PFSK-1 (cell line): ENCODE measurements around the gene TBC1D21.

Experiments
- FOXP2 ChIP-seq: optimal IDR thresholded peaks from 2 replicates; pipeline ENCODE3; 2011; ENCODE audit warnings: borderline replicate concordance, control low read depth, inconsistent platforms; ENCODE audit not compliant: insufficient read depth; ENCODE audit errors: extremely low read length, extremely low read depth
- POLR2AphosphoS5 ChIP-seq: IDR thresholded peaks from 2 replicates; pipeline ENCODE4 v1.6.1; 2012; ENCODE audit warnings: low read depth, mild to moderate bottlenecking, control low read depth, low read length, moderate library complexity
- SIN3A ChIP-seq: IDR thresholded peaks from 2 replicates; pipeline ENCODE4 v1.6.1; 2012; ENCODE audit warnings: mild to moderate bottlenecking, low read length, moderate library complexity, borderline replicate concordance; ENCODE audit not compliant: insufficient read depth
- TAF1 ChIP-seq: IDR thresholded peaks from 2 replicates; pipeline ENCODE4 v1.6.1; 2012; ENCODE audit warnings: low read length, control low read depth, borderline replicate concordance; ENCODE audit not compliant: insufficient read depth
- TF ChIP-seq, protein P1 (sequence below), 2 experiments: IDR thresholded peaks; 2 replicates each; pipeline versions ENCODE4 v1.6.1 to v1.8.0; 2011 to 2012; ENCODE audit warnings: low read depth in 2 of 2, low read length in 2 of 2, control low read depth in 1 of 2, inconsistent platforms in 1 of 2, mild to moderate bottlenecking in 1 of 2, moderate library complexity in 1 of 2; ENCODE audit not compliant: insufficient read depth in 1 of 2

TBC1D21 gene

DNA sequence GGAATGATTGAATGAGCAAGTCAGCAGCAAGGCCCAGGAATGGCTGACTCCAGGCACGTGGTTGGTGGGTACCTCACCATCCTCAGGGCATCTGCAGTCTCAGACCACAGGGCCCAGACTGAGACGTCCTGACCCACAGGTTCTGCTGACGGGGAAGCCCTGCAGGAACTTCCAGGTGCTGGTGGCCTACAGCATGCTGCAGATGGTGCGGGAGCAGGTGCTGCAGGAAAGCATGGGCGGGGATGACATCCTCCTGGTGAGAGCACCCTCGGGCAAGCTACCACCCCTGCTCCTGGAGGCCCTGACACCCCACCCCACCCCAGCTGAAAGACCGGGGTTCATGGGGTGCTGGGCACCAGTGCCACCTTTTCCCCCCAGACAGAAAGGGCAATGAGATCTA is 14.1 kb downstream of the TBC1D21 start:
- no peak for TF ChIP-seq POLR2AphosphoS5
- TF ChIP-seq SIN3A, result no peak

DNA sequence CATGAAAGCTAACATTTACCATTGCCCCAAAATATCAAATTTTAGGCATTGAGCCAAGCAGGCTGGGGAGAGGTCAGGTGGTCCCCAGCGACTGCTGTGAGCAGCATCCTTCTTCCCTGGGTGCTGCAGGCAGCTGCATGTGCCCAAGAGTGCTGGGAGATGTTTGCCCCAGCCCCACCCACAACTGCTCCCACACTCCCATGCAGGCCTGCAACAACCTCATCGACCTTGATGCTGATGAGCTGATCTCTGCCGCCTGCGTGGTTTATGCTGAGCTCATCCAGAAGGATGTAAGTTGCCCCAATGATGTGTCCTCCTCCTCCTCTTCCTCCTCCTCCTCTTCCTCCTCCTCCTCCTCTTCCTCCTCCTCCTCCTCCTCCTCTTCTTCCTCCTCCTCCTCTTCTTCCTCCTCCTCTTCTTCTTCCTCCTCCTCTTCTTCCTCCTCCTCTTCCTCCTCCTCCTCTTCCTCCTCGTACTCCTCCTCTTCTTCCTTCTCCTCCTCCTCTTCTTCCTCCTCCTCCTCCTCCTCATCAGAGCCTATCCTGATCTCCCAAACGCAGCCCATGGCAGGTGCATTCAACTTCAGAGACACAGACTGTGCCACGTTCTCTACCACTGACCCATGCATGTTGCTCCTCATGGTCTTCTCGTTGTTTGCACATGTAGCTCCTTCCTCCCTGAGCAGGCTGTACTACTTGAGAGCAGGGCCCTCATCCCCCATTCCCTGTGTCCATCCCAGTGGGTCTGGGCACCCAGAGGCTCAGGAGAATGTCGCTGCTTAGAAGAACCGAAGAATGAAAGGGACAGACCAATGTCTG is 15.1 kb downstream of the TBC1D21 start:
- TF ChIP-seq, protein P1, sequence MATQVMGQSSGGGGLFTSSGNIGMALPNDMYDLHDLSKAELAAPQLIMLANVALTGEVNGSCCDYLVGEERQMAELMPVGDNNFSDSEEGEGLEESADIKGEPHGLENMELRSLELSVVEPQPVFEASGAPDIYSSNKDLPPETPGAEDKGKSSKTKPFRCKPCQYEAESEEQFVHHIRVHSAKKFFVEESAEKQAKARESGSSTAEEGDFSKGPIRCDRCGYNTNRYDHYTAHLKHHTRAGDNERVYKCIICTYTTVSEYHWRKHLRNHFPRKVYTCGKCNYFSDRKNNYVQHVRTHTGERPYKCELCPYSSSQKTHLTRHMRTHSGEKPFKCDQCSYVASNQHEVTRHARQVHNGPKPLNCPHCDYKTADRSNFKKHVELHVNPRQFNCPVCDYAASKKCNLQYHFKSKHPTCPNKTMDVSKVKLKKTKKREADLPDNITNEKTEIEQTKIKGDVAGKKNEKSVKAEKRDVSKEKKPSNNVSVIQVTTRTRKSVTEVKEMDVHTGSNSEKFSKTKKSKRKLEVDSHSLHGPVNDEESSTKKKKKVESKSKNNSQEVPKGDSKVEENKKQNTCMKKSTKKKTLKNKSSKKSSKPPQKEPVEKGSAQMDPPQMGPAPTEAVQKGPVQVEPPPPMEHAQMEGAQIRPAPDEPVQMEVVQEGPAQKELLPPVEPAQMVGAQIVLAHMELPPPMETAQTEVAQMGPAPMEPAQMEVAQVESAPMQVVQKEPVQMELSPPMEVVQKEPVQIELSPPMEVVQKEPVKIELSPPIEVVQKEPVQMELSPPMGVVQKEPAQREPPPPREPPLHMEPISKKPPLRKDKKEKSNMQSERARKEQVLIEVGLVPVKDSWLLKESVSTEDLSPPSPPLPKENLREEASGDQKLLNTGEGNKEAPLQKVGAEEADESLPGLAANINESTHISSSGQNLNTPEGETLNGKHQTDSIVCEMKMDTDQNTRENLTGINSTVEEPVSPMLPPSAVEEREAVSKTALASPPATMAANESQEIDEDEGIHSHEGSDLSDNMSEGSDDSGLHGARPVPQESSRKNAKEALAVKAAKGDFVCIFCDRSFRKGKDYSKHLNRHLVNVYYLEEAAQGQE (IDR thresholded peaks at IDR 0.05; ENCODE audit: insufficient read depth in 1 of 2, low read depth in 2 of 2, low read length in 2 of 2), result no peak
- TF ChIP-seq SIN3A (no peak), TAF1 (no peak), FOXP2 (no peak), POLR2AphosphoS5 (no peak)

DNA sequence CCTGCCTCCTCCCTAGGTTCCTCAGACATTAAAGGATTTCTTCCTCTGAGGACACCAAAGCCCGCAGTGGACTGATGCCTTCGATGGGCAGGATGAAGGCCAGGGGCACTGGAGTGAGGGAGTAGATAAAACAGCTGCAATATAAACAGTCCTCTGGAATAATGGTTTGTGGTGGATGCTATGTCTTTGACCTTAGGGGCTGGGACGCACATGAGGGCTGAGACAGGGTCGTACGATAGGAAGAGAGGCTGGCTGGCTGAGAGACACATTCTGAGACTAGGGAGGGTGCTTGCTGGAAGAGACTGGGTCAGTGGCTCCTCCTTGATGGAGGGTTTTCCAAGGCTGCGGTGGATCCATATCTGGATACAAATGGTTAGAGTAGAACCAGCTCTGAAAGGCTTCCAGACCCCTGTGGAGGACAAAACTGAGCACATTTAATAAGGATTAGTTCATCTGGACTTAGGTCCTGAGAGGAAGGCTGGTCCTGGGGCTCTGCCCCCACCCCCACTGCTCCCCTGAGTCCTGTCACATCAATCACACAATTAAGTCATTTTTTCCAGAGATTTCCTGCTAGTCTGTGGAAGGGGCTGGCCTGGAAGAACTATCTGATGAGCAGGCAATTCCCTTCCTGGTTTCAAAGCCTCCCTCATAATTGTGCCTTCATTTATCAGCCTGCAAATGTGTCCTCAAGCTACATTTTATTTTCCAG is 15.8 kb downstream of the TBC1D21 start:
- no peak for TF ChIP-seq POLR2AphosphoS5
- TF ChIP-seq, protein P1 (IDR thresholded peaks at IDR 0.05; ENCODE audit: insufficient read depth in 1 of 2, low read depth in 2 of 2, low read length in 2 of 2), result no peak
- no peak for TF ChIP-seq SIN3A
- no peak for TF ChIP-seq FOXP2

DNA sequence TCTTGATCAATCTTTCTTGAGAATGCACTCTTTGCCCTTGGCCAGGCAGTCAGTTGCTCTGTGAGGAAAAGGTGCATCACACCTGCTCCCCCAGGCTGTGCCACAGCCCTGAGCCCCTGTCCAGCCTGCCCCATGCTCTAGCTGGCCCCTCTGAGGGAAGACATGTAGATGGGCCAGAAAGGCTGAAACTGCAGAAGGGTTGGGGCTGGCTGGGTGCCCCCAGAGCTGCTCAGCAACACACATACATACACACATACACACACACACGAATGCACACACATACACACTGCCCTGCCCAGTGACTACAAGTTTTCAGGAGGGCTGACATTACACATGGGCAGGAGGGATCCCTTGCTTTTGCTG is 16.4 kb downstream of the TBC1D21 start:
- no peak for TF ChIP-seq SIN3A
- TF ChIP-seq TAF1, result no peak
- TF ChIP-seq, protein P1 (IDR thresholded peaks at IDR 0.05; ENCODE audit: insufficient read depth in 1 of 2, low read depth in 2 of 2, low read length in 2 of 2), result no peak

DNA sequence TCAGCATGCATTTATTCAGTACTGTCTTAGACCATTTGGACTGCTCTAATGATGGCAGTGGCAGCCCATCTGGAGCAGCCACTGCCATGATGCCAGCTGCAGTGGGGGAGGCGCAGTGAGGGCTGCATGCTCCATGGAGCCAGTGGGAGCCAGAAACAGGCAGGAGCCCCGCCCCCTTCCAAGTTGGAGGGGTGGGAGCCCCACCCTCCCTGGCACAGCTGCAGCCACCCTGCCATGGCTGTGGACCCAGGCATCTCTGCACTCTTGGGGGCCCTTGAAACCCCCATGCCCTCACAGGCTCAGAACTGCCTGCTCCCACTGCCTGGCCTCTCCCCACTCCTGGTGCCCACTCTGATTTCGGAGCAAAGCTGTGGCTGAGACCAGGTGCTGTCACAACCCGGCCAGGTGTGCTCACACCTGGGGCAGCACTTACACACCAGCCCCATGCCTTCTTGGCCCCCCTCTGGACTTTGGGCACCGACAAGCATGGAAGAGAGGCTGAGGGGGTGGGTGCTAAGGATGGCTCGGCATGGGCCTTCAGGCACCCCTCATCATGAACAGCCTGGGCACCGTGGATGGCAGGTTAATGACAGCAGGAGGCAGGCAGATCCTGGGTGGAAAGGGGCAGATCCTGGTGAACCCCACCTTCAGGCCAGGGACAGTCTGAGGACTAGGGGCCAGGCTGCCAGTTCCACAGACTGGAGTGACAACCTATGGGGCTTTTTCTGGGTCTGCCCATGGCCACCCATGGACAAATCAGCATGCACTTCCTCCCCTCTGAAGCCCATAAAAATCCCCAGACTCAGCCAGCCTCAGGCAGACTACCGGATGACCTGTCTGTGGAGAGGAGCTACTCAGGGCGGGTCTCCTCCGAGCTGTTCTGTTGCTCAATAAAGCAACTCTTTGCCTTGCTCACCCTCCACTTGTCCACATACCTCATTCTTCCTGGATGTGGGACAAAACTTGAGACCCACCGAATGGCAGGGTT is 18.3 kb downstream of the TBC1D21 start:
- TF ChIP-seq SIN3A (no peak), POLR2AphosphoS5 (no peak), TAF1 (no peak), FOXP2 (no peak)
- TF ChIP-seq, protein P1 (IDR thresholded peaks at IDR 0.05; ENCODE audit: insufficient read depth in 1 of 2, low read depth in 2 of 2, low read length in 2 of 2), result no peak
